SH-SY5Y (cell line): ENCODE measurements around the gene CAB39L.

Experiments
- GATA2 ChIP-seq: IDR thresholded peaks from 2 replicates; pipeline ENCODE4 v1.6.1; 2011; ENCODE audit warnings: mild to moderate bottlenecking, low read depth, low read length
- GATA3 ChIP-seq: IDR thresholded peaks from 2 replicates; pipeline ENCODE4 v1.6.1; 2011; ENCODE audit warnings: low read depth, mild to moderate bottlenecking, low read length, moderate library complexity

GRCh38 chr13:49446473-49446872 is 2.6 kb upstream of the CAB39L start:
- TF ChIP-seq GATA2 (no peak), GATA3 (no peak)
